ENCODE results near the gene DGCR6L.
A peak's percentile ranks its signal among the peaks of the same experiment; 100 is the strongest.
"Not testable (repeated sequence)": the region's sequence is repeated elsewhere in the genome, so short reads cannot be mapped to it uniquely, and the experiment has no call there.

DGCR6L gene

DNA sequence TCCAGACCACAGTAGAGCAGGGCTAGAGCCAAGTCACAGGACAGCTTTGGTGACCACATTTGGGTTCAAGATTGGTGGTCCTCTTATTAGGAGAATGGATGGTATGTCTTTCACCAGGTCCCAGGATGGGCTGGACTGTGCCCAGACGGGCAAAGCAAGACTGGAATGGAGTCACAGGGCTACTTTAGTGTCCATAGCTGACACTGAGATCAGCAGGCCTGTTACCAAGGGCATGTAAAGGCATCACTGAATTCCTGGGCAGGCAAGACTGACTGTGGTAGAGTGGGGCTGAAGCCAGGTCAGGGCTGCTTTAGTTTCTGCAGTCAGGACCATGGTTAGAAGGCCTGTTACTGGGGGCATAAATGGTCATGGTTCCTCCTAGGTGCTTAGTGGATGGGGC is 6.1 kb upstream of the DGCR6L start:
- DNase-seq (ENCODE audit: low spot score), result not testable (repeated sequence)

DNA sequence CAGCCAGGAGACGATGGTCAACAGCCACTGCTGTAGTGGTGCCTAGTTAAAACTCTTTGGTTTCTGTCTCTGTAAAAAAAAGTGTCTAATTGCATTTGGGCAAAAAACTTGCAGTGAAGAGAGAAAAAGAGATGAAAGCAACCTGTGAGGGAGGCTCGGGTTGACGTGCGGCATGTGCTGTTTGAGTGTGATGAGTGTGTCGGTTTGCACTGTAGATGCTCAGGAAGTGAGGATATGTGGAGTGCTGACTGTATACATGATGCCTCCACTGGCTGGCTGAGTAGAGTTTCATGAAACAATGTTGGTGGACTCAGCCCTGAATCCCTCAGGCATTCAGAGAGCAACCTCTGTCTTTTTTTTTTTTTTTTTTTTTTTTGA is 4.3 kb upstream of the DGCR6L start:
- no peak for DNase-seq (ENCODE audit: low spot score)

GRCh38 chr22:20321552-20322211 is 1.8 kb upstream of the DGCR6L start:
- not testable (repeated sequence) for DNase-seq (ENCODE audit: low spot score)

GRCh38 chr22:20320659-20321551 is 1.0 kb upstream of the DGCR6L start:
- not testable (repeated sequence) for DNase-seq (ENCODE audit: low spot score)

DNA sequence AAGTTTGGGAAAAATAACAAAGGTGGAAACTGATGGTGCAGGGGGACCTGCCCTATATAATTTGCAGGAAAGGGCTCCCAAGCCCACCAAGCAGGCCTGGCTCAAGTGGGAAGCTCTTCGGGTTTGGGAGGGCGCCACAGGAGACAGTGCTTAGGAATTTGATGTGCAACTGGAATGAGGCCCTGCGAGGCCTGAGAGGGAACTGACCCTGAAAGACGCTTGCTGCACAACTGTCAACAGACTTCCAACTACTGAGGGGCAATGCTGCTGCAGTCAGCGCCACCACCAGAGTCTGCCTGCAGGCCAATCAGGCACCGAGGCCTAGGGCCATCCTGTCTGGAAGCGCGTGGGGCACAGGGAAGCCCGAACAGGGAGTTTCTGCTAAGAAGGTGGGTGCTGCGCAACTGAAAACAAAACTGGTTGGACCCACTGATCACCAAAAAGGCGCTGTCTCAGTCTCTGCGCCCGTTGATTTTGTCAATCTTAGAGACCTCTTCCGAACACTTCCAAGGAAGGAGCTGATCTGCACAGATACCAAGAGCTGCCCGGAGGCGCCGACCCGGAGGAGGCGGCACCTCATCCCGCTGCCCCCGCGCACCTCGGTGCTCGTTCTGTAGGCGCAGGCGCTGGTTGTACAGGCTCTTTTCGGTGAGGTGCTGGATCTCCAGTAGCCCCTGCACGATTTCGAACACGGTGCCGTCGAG is 667 bp downstream of the DGCR6L start:
- peak; percentile 29 for DNase-seq (ENCODE audit: low spot score)

- not testable (repeated sequence) for DNase-seq (ENCODE audit: low spot score)
Measured at GRCh38 chr22:20318043-20318688, 1.7 kb downstream of the DGCR6L start.

DNA sequence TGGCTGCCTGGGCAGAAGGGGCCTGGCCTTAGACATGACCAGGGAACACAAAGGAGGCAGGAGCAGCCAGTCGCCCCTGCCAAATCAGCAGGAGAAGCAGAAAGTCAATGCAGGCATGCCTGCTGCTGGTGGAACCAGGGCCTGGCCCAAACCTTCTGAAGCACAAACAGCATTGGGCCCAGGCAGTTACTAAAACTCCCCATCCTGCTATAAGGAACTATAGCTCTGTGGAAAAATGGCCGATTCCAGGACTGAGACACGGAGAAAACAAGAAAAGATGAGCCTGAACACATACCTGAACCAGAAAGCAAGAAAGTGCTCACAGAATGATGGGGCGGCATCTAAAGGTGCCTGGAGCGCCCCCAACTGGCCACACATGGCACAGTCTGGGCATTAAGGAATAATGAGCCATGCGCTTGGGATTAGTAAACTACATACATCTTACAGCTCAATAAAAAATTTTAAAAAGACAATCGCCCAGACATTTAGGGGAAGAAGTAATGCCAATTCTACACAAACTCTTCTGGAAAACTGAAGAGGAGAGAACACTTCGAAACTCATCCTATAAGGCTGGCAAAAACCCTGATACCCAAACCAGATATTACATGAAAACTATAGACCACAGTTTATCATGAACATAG is 2.3 kb downstream of the DGCR6L start:
- DNase-seq (ENCODE audit: low spot score), result peak; percentile 48

- no peak for DNase-seq (ENCODE audit: low spot score)
Measured at GRCh38 chr22:20316844-20317401, 2.9 kb downstream of the DGCR6L start.

GRCh38 chr22:20316217-20316843 is 3.5 kb downstream of the DGCR6L start:
- no peak for DNase-seq (ENCODE audit: low spot score)

DNA sequence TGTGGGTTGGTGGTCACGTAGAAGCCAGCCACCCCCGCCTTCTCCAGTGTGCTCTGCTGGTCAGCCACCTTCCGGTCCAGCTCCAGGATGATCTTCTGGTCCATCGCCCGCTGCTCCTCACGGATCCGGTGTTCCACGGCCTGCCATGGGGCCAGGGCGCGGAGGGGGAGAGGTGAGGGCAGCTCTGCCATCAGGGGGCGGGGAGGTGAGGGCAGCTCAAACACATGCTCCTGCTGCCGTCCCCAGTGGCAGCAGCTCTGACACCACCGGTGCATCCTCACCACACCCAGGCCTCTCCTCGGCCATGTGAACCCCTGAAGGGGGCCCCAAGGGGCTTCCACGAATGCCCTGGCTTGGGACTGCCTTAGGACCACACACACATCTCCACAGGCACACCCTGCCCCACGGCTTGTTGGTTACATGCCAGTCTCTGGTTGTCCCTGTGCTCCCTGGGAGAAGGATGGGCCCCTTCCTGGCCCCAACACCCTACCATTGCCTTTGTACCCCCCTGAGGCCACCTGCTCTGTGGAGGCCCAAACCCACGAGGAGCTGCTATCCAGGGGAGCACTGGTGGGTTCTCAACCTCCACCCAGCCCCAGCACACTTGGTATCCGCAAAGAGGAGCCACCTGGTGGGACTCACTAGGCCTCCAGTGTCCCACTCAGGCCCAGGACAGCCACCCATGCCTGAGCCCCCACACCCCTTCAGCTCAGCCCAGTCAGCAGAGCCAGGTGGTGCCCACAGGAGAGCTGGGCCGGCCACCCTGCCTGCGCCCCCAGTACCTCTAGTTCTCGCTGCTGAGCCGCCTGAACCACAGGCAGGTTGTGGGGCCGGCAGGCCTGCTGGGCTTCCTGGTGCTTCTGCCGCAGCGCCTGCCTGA is 4.3 kb downstream of the DGCR6L start:
- no peak for DNase-seq (ENCODE audit: low spot score)

DNA sequence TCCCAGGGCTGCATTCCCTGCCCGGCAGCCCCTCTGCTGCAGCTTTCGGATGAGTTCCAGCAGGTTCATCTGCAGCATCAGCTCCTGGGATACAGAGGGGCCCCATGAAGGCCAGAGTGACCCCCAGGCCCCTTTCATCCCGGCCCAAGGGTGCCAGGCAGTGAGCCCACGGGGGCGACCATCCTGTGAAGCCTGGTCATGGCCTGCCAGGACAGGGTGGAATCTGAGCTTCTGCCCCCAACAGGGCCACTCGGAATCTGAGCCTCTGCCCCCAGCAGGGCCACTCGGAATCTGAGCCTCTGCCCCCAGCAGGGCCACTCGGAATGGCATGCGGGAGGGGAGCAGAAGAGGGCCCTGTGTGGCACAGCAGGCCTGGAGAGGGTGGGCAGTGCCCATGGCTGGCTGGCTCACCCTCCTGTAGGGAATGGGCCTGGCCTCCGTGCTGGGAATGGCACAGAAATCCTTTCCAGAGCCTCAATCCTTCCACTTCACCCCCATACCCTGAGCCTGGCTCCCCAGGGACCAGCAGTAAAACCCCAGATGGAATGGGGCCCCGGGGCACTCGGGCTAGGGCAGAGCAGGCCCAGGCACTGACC is 5.0 kb downstream of the DGCR6L start:
- not testable (repeated sequence) for DNase-seq (ENCODE audit: low spot score)

DNA sequence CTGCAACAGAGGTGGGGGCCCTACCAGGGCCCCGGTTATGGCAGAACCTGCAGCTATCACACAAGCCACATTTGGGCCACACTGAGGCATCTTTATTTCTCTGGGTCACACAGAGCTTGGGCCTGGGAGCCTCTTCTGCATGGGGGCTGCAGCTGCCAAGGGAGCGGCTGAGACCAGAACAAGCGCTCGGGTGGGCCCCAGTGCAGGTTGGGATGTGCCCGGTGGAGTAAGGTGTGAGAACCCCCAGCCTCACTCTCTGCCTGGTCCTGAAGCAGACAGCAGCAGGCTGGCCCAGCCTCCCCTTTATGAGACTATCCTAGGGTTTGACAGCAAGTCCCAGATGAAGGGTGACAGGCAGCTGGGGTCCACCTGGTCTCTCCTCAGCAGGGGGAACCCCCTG is 5.7 kb downstream of the DGCR6L start:
- not testable (repeated sequence) for DNase-seq (ENCODE audit: low spot score)

- not testable (repeated sequence) for DNase-seq (ENCODE audit: low spot score)
Measured at GRCh38 chr22:20313306-20314077, 6.4 kb downstream of the DGCR6L start.

GRCh38 chr22:20312396-20313191 is 7.3 kb downstream of the DGCR6L start:
- DNase-seq (ENCODE audit: low spot score), result no peak

DNA sequence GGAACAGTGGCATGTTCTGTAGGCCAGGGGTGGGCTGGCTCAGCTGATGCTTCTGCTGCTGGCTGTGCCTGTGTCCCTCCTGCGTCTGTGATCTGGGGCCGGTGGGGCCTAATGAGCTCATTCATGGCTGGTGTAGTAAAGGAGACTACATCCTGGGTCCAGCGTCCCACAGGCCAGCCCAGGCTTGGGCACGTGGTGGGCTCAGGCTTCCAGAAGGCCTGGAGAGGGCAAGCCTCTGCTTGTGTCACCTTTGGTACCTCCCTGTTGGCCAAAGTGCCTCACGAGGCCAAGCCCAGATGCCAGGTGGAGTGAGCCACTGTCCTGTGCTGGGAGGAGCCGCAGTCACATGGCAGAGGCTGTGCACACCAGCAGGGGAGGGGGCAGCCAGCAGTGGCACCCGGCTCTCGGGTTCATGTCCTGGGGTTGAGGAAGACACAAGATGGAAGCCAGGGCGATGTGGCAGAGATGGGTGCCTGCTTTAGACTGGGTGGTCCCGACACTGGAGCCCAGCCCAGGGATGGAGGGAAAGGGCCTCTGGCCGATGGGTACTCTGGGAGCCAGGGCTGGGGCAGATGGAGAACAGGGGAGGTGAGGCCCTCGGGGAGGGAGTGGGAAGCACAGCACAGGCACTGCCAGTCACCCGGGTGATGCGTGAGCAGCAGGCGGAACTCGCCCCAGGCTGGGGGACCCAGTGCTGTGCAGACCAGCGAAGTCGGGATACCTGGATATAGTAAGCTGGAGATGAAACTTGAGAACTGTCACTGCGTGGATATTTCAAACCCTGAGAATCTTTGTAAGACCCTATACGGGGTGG is 8.4 kb downstream of the DGCR6L start:
- DNase-seq (ENCODE audit: low spot score), result not testable (repeated sequence)

GRCh38 chr22:20310773-20311172 is 9.1 kb downstream of the DGCR6L start:
- DNase-seq (ENCODE audit: low spot score), result not testable (repeated sequence)

DNA sequence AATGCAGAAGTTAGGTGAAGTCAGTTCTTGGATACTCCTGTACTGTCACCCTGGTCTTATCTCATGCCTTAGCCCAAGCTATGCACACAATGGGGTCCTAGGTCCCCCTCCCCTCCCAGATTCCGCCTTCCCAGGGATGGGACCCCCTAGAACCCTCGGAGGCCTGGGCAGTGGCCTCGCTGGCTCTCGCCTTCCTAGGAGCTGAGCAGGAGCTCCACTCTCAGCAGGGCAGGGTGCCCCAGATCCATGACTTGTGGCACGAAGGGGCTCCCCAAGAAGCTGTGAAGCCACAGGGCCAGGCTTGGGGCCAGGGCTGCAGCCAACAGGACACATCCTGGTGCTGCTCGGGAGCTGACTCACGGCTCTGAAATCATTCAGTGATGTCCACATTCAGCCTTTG is 9.7 kb downstream of the DGCR6L start:
- not testable (repeated sequence) for DNase-seq (ENCODE audit: low spot score)

Measured in NAMALWA (cell line).